Heart left ventricle (tissue), 13 donors: ENCODE results near the gene TMEM178B.

ENCODE experiments used
- CTCF ChIP-seq, 12 donors: fragments of 200-600 bp; sonication (generic) in 4 of 12; IDR thresholded peaks; one replicate each; pipeline versions ENCODE4 v1.5.0 to v1.8.0; 2018 to 2022; ENCODE audit warnings: antibody characterized with exemption in 12 of 12, mild to moderate bottlenecking in 5 of 12
- POLR2A ChIP-seq, 2 donors: fragments of 450-650 bp; IDR thresholded peaks; one replicate each; pipeline ENCODE4 v1.6.1; 2017; ENCODE audit warnings: antibody characterized with exemption in 2 of 2, mild to moderate bottlenecking in 2 of 2, moderate library complexity in 2 of 2
- donor health status: ischemic (EF 13 %, LVEDD 7.1; RV severe dilation, severe dysfunction).
- donor health status: DM: no; HTN: yes; CAD: no.
- donor health status: DM: no; HTN: no; CAD: no.
- donor health status: ischemic (EF 25% LVEDD 6.9; RV normal size, moderate dysfunction).
- donor health status: ischemic (EF 25% LVEDD 5.7; RV mildly dilated, moderate dysfunction).
- donor health status: ischemic (EF 35%, LVEDD 5.7; RV mildly dilated, moderate dysfunction).
- donor health status: nonischemic (EF 11% LVEDD 7.7; RV severe dilation, severe dysfunction).
- donor health status: DM: yes; HTN: yes; CAD: no.
- donor health status: PGD.
- donor health status: ischemic (EF 29% LVEDD 5.4; RV normal size, mild dysfunction).
- donor health status: nonischemic (EF 23%, LVEDD 6.1; RV moderate dilation, normal function).

- TF ChIP-seq CTCF (IDR thresholded peaks at IDR 0.05) (no peak), POLR2A (IDR thresholded peaks at IDR 0.05) (no peak)
Measured at GRCh38 chr7:141142058-141142457, 68.2 kb downstream of the TMEM178B start.
